ENCODE measurements around the gene NAV1. TPM values are rescaled to one million over a fixed set of nuclear protein-coding genes. Genes with fewer than 3 reads are reported as not detected.

The NAV1 gene
- total RNA-seq, 4 donors from 2014 or later = 13.0 to 40.6 (median 16.9) TPM

DNA sequence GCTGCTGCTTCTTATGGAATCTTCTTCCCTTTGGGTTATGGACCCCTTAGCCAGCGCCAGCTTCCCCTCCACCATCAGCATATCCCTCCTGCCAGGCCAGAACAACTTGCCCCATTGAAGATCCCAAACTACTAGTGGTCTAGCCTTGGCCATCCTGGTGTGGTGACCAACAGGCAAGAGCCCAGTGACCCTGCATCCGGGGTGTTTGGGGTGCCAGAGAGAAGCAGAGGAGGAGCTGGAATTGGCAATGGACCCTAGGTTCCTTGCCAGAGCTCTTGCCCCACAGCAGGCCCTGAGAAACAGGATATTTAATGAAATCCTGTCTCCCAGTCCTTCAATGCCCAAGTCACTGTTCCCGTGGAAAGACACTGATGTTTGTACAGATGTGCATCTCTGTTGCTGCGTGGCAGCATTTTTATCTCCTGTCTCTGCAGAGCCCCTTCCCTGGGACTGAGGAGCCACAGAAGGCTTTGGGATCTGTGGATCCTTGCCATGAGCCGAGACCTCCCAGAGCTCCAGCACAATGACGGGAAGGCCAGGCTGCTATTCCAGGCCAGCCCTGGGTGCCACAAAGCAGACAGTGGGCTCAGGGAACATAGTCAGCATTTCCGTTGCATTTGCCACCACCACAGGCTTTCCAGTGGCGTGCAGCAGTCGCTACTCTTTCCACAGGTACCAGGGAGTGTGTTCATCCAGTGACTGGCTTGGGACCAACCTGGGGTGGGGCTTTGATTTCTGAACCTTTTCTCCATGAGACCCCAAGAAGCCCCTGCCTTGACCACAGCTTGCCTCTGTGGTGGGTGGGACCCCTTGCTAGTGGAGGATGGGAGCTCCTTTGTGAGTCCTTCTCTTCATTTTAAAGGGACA is 21.6 kb downstream of the NAV1 start:
- Histone ChIP-seq H3K27ac (no peak overlapping the region), H3K4me1 (peaks cover 0 to 34% (median 10%) of the 10 kb centered on the region in 4 donors), H3K9me3 (no peaks in the 10 kb centered on the region), H3K4me3 (no peak overlapping the region), H3K27me3 (no peaks in the 10 kb centered on the region), H3K36me3 (no peaks in the 10 kb centered on the region)
- TF ChIP-seq, protein P1, sequence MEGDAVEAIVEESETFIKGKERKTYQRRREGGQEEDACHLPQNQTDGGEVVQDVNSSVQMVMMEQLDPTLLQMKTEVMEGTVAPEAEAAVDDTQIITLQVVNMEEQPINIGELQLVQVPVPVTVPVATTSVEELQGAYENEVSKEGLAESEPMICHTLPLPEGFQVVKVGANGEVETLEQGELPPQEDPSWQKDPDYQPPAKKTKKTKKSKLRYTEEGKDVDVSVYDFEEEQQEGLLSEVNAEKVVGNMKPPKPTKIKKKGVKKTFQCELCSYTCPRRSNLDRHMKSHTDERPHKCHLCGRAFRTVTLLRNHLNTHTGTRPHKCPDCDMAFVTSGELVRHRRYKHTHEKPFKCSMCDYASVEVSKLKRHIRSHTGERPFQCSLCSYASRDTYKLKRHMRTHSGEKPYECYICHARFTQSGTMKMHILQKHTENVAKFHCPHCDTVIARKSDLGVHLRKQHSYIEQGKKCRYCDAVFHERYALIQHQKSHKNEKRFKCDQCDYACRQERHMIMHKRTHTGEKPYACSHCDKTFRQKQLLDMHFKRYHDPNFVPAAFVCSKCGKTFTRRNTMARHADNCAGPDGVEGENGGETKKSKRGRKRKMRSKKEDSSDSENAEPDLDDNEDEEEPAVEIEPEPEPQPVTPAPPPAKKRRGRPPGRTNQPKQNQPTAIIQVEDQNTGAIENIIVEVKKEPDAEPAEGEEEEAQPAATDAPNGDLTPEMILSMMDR (IDR thresholded peaks at IDR 0.05) = no peak
- DNase-seq = no peak
- intact Hi-C loops (cut with DNase I; ENCODE audit: low total_unique reads) (loop anchor here (1.0 to 10.0 kb wide), 2 partner anchors 140 to 234 kb away; no protein-coding TSS in a partner anchor), in situ Hi-C loops (cut with MboI; ENCODE audit: low pct_ligation_motif_present in 1 of 4, low pct_unique_long_range_greater_than_20kb in 1 of 4, low sequenced_read_pairs in 3 of 4) (loop anchor here in 3 of 4 donors (5.0 to 25.0 kb wide), 5 partner anchors 134 to 237 kb away; no protein-coding TSS in a partner anchor)
- WGBS, 2 donors (ENCODE audit: low coverage in 1 of 2) = 79 to 100% methylated on average over 1 to 9 of the region's 9 CpGs

DNA sequence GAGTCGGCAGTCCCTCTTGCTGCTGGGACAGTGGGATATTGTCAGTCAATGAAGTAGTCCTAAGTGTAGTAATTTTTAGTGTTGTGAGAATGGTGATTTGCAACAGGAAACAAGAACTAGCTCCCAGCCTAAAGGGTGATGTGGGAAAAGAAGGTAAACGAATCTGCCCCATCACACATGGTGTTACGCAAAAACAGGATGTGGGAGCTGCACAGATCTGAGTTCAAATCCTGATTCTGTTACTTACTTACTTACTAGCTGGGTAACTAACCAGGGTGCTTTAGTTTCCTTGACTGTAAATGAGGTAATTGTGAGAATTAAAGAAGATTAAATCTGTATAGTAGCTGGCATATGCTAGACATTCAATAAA is 22.3 kb downstream of the NAV1 start:
- DNase-seq = no peak
- no peaks in the 10 kb centered on the region for H3K36me3 ChIP-seq
- no peaks in the 10 kb centered on the region for H3K27me3 ChIP-seq
- no peak overlapping the region for H3K4me3 ChIP-seq
- H3K4me1 ChIP-seq = peaks cover 0 to 34% (median 10%) of the 10 kb centered on the region in 4 donors
- no peak overlapping the region for H3K27ac ChIP-seq
- H3K9me3 ChIP-seq = no peaks in the 10 kb centered on the region
- in situ Hi-C loops (cut with MboI; ENCODE audit: low pct_ligation_motif_present in 1 of 4, low pct_unique_long_range_greater_than_20kb in 1 of 4, low sequenced_read_pairs in 3 of 4) (loop anchor here in 3 of 4 donors (5.0 to 25.0 kb wide), 5 partner anchors 134 to 236 kb away; no protein-coding TSS in a partner anchor), intact Hi-C loops (cut with DNase I; ENCODE audit: low total_unique reads) (loop anchor here (1.0 to 10.0 kb wide), 2 partner anchors 139 to 234 kb away; no protein-coding TSS in a partner anchor)
- TF ChIP-seq POLR2A (IDR thresholded peaks at IDR 0.05) (no peak), POLR2AphosphoS5 (IDR thresholded peaks at IDR 0.05) (no peak), EP300 (IDR thresholded peaks at IDR 0.05; ENCODE audit: low read depth) (no peak)
- TF ChIP-seq, protein P1 (IDR thresholded peaks at IDR 0.05) = no peak
- WGBS, 2 donors (ENCODE audit: low coverage in 1 of 2) = 90 to 95% methylated on average over 3 of the region's 3 CpGs

GRCh38 chr1:201561601-201562000 is 22.7 kb downstream of the NAV1 start:
- no peak for DNase-seq
- H3K4me3 ChIP-seq = no peak overlapping the region
- no peaks in the 10 kb centered on the region for H3K9me3 ChIP-seq
- in situ Hi-C loops (cut with MboI; ENCODE audit: low pct_ligation_motif_present in 1 of 4, low pct_unique_long_range_greater_than_20kb in 1 of 4, low sequenced_read_pairs in 3 of 4) (loop anchor here in 3 of 4 donors (5.0 to 25.0 kb wide), 5 partner anchors 133 to 236 kb away; no protein-coding TSS in a partner anchor), intact Hi-C loops (cut with DNase I; ENCODE audit: low total_unique reads) (loop anchor here (1.0 to 10.0 kb wide), 2 partner anchors 139 to 233 kb away; no protein-coding TSS in a partner anchor)
- H3K36me3 ChIP-seq = no peaks in the 10 kb centered on the region
- peaks cover 0 to 34% (median 10%) of the 10 kb centered on the region in 4 donors for H3K4me1 ChIP-seq
- TF ChIP-seq, protein P1 (IDR thresholded peaks at IDR 0.05) = no peak
- TF ChIP-seq EP300 (IDR thresholded peaks at IDR 0.05; ENCODE audit: low read depth) (no peak), POLR2AphosphoS5 (IDR thresholded peaks at IDR 0.05) (no peak), POLR2A (IDR thresholded peaks at IDR 0.05) (no peak)
- H3K27ac ChIP-seq = peak overlapping the region; percentile 51 to 75 (median 66)
- no peaks in the 10 kb centered on the region for H3K27me3 ChIP-seq

DNA sequence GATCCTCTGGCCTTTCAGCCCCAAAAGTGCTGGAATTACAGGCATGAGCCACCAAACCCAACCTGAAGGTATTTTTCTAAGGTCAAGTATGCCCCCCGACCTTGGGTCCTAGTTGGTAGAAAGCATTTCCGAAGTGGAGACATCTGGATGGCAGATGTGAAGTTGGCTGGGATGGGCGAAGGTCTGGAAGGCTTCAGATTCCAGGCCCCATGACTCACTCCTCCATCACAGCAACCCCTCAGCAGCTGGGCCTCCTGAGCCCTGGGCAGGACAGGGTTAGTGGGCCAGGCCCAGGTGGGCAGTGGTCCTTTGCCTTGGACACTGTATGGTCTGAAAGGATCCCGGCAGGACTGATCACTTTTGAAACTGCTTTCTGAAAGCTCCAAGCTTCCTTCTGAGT is 23.3 kb downstream of the NAV1 start:
- no peak overlapping the region for H3K4me3 ChIP-seq
- no peaks in the 10 kb centered on the region for H3K9me3 ChIP-seq
- 60 to 66% methylated on average over 1 to 4 of the region's 4 CpGs for WGBS, 2 donors (ENCODE audit: low coverage in 1 of 2)
- DNase-seq = no peak
- H3K27me3 ChIP-seq = no peaks in the 10 kb centered on the region
- peaks cover 0 to 32% (median 10%) of the 10 kb centered on the region in 4 donors for H3K4me1 ChIP-seq
- peak in 2 of 3 donors; percentile 67 to 76 for TF ChIP-seq POLR2AphosphoS5 (IDR thresholded peaks at IDR 0.05)
- TF ChIP-seq, protein P1 (IDR thresholded peaks at IDR 0.05) = no peak
- intact Hi-C loops (cut with DNase I; ENCODE audit: low total_unique reads) = loop anchor here (10.0 kb wide), 1 partner anchor 233 kb away; no protein-coding TSS in a partner anchor
- H3K27ac ChIP-seq = peak overlapping the region; percentile 51 to 75 (median 66)
- in situ Hi-C loops (cut with MboI; ENCODE audit: low pct_ligation_motif_present in 1 of 4, low pct_unique_long_range_greater_than_20kb in 1 of 4, low sequenced_read_pairs in 3 of 4) = loop anchor here in 3 of 4 donors (5.0 to 25.0 kb wide), 5 partner anchors 133 to 235 kb away; no protein-coding TSS in a partner anchor
- H3K36me3 ChIP-seq = no peaks in the 10 kb centered on the region
